Measurements from ENCODE around the gene TTC21B. TPM values are rescaled to one million over a fixed set of nuclear protein-coding genes. Genes with fewer than 3 reads are reported as not detected.

TTC21B gene
- total RNA-seq, 2 experiments from 2014 or later: 15.8 to 16.4 TPM

DNA sequence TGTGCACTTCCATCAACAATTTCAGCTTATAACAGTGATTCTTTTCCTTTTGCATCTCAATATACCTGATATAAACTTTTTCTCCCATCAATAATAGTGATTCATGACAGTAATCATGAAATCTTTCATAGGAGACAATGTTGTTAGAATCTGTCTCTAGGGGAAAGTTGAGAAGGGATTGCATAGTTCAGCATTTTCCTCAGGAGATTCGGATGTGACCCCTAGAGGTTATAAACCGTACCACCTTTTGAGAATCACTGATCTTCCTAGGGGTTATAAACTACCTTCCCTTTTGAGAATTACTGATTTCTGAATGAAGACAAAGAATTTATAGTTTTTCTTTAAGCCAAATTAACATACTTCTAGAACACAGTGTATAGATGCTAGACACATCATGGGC lies 106.6 kb downstream of the TTC21B start:
- DNase-seq (no peak), ATAC-seq (no peak)
- ChIA-PET POLR2A (no interaction called here), CTCF (interaction anchor here (0.8 kb wide), 1 partner anchor 10 kb away, joined by 3 read pairs; no protein-coding TSS in a partner anchor)
- no peaks in the 10 kb centered on the region for H3K4me1 Mint-ChIP-seq (ENCODE audit: low read depth)
- H3K9me3 Mint-ChIP-seq (ENCODE audit: insufficient read depth): peaks cover 1% of the 10 kb centered on the region
- H3K36me3 Mint-ChIP-seq (ENCODE audit: low read depth): no peaks in the 10 kb centered on the region
- H3K27ac Mint-ChIP-seq: no peak overlapping the region
- peaks cover 4% of the 10 kb centered on the region for H3K27me3 Mint-ChIP-seq (ENCODE audit: low read depth)
- no peak overlapping the region for H3K4me3 Mint-ChIP-seq

DNA sequence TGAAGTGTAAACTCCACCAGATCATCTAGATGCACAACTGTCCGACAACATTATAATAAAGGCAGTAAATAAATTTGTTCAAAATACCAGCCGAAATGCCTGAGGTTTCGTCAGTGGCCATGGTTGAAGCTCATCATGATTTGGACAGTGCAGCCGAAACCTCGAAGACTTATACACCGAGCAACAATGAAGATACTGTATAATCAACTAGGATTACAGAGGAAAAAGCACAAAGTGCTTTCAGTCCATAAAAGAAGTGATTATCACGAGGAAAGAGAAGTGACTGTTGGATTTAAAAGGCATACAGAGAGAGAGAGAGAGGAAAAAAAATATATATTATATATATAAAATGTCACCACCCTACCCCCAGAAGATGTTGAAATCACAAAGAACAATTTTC lies 107.5 kb downstream of the TTC21B start:
- DNase-seq (no peak), ATAC-seq (no peak)
- CTCF ChIA-PET: no interaction called here
- no peak overlapping the region for H3K27ac Mint-ChIP-seq
- POLR2A ChIA-PET: no interaction called here
- peaks cover 2% of the 10 kb centered on the region for H3K27me3 Mint-ChIP-seq (ENCODE audit: low read depth)
- no peaks in the 10 kb centered on the region for H3K4me1 Mint-ChIP-seq (ENCODE audit: low read depth)
- no peaks in the 10 kb centered on the region for H3K36me3 Mint-ChIP-seq (ENCODE audit: low read depth)
- H3K4me3 Mint-ChIP-seq: no peak overlapping the region
- H3K9me3 Mint-ChIP-seq (ENCODE audit: insufficient read depth): no peaks in the 10 kb centered on the region

DNA sequence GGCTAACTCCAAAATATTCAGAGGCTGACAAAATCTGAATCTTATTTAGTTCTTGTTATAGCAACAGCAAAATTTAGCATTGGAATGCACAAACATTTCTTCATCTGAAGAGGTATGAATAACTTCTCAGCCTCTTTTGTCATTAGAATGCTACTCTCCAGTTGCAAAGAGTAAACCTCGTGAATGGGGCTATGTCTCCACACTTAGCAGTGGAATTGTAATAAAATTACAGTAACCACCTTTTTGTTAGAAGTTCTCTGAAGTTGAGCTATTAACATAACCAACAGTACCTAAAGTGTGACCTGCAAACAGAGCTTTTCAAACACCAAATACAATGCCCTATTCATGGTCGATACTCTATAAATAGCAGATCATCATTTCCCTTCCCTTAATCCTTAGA lies 109.4 kb downstream of the TTC21B start:
- Mint-ChIP-seq H3K27me3 (ENCODE audit: low read depth) (no peaks in the 10 kb centered on the region), H3K9me3 (ENCODE audit: insufficient read depth) (no peaks in the 10 kb centered on the region), H3K27ac (no peak overlapping the region), H3K36me3 (ENCODE audit: low read depth) (no peaks in the 10 kb centered on the region), H3K4me3 (no peak overlapping the region), H3K4me1 (ENCODE audit: low read depth) (no peaks in the 10 kb centered on the region)
- no peak for DNase-seq
- ChIA-PET POLR2A (no interaction called here), CTCF (interaction anchor here (0.7 kb wide), 1 partner anchor 30 kb away, joined by 3 read pairs; no protein-coding TSS in a partner anchor)
- no peak for ATAC-seq

DNA sequence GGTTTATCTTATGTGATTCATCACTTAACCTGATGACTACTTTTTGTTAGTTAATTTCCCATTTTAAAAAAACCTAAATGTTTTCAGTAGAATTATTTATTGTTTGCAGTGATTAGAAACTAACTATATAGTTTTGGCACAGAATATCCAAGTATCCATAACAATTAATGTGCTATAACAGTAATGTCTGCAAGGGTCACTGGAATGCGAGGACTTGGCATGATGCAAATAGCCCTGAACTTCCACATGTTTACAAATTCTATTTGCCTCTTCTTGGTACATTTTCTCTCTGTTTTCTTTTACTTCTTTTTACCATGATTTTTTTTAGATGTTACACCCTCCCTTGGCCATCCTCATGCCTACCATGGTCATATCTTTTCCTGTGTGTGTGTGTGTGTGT lies 110.2 kb downstream of the TTC21B start:
- Mint-ChIP-seq H3K4me3 (no peak overlapping the region), H3K27ac (no peak overlapping the region), H3K36me3 (ENCODE audit: low read depth) (no peaks in the 10 kb centered on the region), H3K27me3 (ENCODE audit: low read depth) (no peaks in the 10 kb centered on the region), H3K9me3 (ENCODE audit: insufficient read depth) (no peaks in the 10 kb centered on the region), H3K4me1 (ENCODE audit: low read depth) (no peaks in the 10 kb centered on the region)
- ChIA-PET POLR2A (no interaction called here), CTCF (interaction anchor here (0.7 kb wide), 1 partner anchor 30 kb away, joined by 3 read pairs; no protein-coding TSS in a partner anchor)
- no peak for DNase-seq
- no peak for ATAC-seq

DNA sequence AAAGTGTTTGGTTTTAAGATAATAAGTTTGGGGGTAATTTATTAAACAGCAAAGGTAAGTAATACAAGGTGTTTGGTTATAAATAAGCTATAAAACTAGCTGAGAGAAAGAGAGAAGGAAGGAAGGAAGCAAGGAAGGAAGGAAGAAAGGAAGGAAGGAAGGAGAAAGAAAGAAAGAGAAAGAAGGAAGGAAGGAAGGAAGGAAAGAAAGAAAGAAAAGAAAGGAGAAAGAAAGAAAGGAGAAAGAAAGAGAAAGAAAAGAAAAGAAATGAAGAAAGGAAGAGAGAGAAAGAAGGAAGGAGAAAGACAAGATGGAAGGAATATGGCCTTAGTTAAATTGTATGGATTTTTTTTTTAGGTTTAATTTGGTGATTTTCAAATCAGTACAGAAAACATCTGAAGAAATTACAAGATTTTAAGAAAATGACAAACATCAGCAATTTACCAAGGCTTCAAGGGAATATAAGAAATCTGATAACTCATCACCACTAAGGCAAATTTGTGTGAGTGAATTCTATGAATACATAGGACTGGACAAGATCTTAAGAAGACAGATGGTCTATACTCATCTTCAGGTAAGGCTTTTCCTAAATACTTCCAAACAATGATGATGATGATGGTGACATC lies 113.1 kb downstream of the TTC21B start:
- DNase-seq (no peak), ATAC-seq (no peak)
- Mint-ChIP-seq H3K27me3 (ENCODE audit: low read depth) (no peaks in the 10 kb centered on the region), H3K27ac (no peak overlapping the region), H3K4me3 (no peak overlapping the region), H3K36me3 (ENCODE audit: low read depth) (no peaks in the 10 kb centered on the region), H3K9me3 (ENCODE audit: insufficient read depth) (no peaks in the 10 kb centered on the region), H3K4me1 (ENCODE audit: low read depth) (no peaks in the 10 kb centered on the region)
- ChIA-PET CTCF (no interaction called here), POLR2A (no interaction called here)

DNA sequence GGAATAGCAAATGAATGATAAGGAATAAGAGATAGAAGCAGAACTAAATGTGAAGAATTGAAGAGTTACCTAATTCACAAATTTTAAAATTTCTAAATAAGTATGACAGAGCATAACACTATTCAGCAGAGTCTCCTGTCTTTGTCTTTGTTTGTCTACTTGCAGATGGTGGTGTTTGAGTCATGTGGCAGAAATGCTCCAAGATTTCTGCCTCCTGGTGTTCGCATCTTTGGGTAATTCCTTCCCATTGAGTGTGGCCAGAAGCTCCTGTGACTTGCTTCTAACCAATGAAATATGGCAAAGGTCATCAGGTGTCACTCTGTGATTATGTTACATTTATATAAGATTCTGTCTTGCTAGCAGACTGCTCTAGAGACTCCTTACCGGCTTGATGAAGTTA lies 114.0 kb downstream of the TTC21B start:
- CTCF ChIA-PET: no interaction called here
- no peaks in the 10 kb centered on the region for H3K4me1 Mint-ChIP-seq (ENCODE audit: low read depth)
- no peak overlapping the region for H3K4me3 Mint-ChIP-seq
- H3K27me3 Mint-ChIP-seq (ENCODE audit: low read depth): no peaks in the 10 kb centered on the region
- DNase-seq: no peak
- no peak for ATAC-seq
- H3K9me3 Mint-ChIP-seq (ENCODE audit: insufficient read depth): no peaks in the 10 kb centered on the region
- POLR2A ChIA-PET: no interaction called here
- no peak overlapping the region for H3K27ac Mint-ChIP-seq
- H3K36me3 Mint-ChIP-seq (ENCODE audit: low read depth): no peaks in the 10 kb centered on the region

DNA sequence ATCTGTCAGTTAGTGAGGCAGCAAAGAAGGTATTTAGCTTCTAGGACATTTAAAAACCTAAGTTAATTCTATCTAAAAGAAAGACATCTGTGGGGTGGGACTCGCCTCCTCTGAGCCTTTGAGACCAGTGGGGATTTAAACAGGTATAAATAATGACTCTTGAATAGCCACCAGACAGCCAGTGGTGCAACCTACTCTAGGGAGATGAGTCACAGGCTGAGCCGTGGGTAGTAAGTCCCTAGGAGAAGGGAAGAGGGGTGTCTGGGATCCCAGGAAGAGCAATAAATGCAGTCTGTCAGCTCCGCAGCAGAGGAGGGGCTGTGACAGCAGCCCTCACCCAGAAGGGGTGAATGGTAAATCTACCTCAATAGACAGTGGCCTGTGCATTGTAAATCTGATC lies 116.5 kb downstream of the TTC21B start:
- CTCF ChIA-PET: no interaction called here

DNA sequence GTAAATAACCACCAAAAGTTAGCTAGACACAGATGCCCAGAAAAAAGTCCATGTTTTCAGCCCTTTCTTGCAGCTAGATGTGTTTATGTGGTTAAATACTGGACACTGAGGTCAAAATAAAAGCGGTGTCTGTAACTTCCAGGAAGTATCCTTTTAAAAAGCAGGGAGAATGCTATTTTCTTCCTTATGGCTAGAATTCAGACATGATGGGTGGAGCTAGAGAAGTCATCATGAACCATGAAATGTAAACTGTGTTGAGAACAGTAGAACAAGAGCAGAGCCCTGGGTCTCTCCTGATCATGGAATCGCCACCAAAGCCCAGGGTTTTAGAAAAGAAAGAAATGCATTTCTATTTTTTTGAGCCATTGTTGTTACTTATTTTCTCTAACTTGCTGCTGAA lies 118.2 kb downstream of the TTC21B start:
- H3K4me3 Mint-ChIP-seq: no peak overlapping the region
- ChIA-PET POLR2A (no interaction called here), CTCF (no interaction called here)
- DNase-seq (no peak), ATAC-seq (no peak)
- H3K4me1 Mint-ChIP-seq (ENCODE audit: low read depth): no peaks in the 10 kb centered on the region
- H3K9me3 Mint-ChIP-seq (ENCODE audit: insufficient read depth): no peaks in the 10 kb centered on the region
- no peaks in the 10 kb centered on the region for H3K36me3 Mint-ChIP-seq (ENCODE audit: low read depth)
- H3K27me3 Mint-ChIP-seq (ENCODE audit: low read depth): no peaks in the 10 kb centered on the region
- H3K27ac Mint-ChIP-seq: no peak overlapping the region

More for the DNA sequence above, 116.5 kb downstream of the TTC21B start:
- no peak overlapping the region for H3K4me3 Mint-ChIP-seq
- no peak for ATAC-seq
- H3K36me3 Mint-ChIP-seq (ENCODE audit: low read depth): no peaks in the 10 kb centered on the region
- H3K4me1 Mint-ChIP-seq (ENCODE audit: low read depth): no peaks in the 10 kb centered on the region
- no peaks in the 10 kb centered on the region for H3K27me3 Mint-ChIP-seq (ENCODE audit: low read depth)
- DNase-seq: no peak
- H3K9me3 Mint-ChIP-seq (ENCODE audit: insufficient read depth): no peaks in the 10 kb centered on the region
- POLR2A ChIA-PET: no interaction called here
- H3K27ac Mint-ChIP-seq: no peak overlapping the region

DNA sequence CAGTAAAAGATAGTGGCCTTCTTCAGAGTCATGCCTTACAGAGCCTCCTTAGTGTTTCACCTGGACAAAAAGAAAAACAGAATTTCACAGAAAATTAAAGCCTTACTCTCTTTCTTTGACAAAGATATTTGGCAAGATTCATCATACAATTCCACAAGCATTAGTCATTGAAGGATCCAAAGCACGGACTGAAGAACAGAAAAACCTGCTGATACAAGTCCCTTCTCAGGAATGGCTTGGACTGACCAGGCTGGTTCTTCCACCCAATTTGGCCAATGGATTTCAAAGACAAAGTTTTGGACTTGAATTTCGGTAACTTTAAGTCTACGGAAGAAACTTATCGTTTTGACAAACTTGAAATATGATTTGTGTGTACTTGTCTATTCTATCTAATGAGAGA lies 120.4 kb downstream of the TTC21B start:
- no peak for ATAC-seq
- DNase-seq: no peak
- no peak overlapping the region for H3K27ac Mint-ChIP-seq
- H3K27me3 Mint-ChIP-seq (ENCODE audit: low read depth): no peaks in the 10 kb centered on the region
- ChIA-PET POLR2A (no interaction called here), CTCF (no interaction called here)
- no peaks in the 10 kb centered on the region for H3K9me3 Mint-ChIP-seq (ENCODE audit: insufficient read depth)
- H3K4me3 Mint-ChIP-seq: no peak overlapping the region
- H3K4me1 Mint-ChIP-seq (ENCODE audit: low read depth): no peaks in the 10 kb centered on the region
- no peaks in the 10 kb centered on the region for H3K36me3 Mint-ChIP-seq (ENCODE audit: low read depth)

DNA sequence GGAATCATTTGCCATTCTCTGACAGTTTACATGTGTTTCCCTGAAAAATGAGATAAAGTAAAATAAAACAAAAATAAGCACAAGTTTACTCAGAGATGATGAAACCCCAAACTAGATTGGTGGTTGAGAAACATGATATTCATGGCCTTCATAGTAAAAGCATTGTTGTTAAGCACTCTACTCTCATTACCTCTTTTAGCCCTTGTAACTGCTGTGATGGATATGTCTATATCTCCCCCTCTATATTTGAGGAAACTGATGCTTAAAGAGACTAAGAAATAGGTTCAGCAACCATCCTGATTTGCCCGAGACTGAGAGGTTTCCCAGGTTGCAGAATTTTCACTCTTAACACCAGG lies 125.7 kb downstream of the TTC21B start:
- POLR2A ChIA-PET: no interaction called here
- Mint-ChIP-seq H3K9me3 (ENCODE audit: insufficient read depth) (no peaks in the 10 kb centered on the region), H3K4me1 (ENCODE audit: low read depth) (no peaks in the 10 kb centered on the region), H3K27me3 (ENCODE audit: low read depth) (peaks cover 11% of the 10 kb centered on the region), H3K4me3 (no peak overlapping the region), H3K36me3 (ENCODE audit: low read depth) (no peaks in the 10 kb centered on the region), H3K27ac (no peak overlapping the region)
- ATAC-seq: no peak
- CTCF ChIA-PET: no interaction called here
- no peak for DNase-seq

DNA sequence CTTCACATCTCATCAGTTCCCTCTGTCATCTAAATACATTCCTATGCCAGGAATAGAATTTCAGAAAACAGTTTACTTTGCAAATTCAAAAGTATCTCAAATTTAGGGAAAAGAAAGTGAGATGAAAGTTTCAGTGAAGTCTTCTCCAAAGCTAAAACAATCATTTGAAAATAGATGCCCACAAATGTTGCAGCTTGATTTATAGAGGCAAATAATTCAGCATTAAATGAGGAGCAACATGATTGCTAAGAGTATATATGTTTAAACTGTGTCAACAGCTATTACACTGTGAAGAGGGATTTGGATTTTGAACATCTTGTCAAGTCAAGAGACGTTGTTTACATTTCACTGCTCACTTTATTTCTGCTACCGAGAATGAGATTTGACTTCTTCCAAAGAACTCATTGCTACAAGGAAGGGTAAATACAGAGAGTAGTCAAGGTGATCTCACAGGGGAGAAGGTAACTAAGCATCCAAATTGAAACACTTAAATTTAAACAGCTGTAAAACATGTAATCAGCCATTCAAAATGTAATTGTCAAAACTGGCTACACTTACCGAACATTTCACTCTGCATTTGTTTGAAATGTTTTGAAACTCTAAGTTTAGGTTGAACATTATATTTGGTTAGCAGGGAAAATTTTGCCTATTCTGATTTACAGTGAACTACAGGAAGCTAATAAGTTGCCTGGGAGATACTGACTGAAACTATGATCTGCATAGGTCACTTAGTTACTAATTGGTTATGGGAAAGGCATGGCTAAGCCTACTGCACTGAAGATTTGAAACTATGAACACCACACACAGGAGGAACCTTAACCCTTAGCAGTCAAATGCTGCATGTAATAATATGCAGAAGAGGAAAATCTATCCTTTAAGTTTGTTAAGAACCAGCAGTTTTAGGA lies 126.3 kb downstream of the TTC21B start:
- no peak for DNase-seq

DNA sequence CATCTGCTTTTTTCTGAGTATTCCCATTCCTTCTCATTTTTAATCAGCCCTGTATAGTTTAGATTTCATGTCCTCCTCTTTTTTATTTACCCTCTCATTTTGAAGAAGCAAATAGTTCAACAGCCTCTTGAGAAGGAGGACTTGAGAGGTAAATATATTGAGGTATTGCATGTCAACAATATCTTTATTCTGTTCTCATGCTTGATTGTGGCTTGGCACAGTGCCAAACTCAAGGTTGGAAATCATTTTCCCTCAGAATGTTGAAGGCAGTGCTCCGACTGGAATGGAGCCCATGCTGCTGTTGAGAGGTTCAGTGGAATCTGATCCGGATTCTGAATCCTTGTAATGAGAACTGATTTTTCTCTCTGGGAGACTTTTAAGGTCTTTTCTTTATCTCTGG lies 128.5 kb downstream of the TTC21B start:
- POLR2A ChIA-PET: no interaction called here
- no peak overlapping the region for H3K4me3 Mint-ChIP-seq
- no peak overlapping the region for H3K27ac Mint-ChIP-seq
- no peak for ATAC-seq
- H3K4me1 Mint-ChIP-seq (ENCODE audit: low read depth): no peaks in the 10 kb centered on the region
- H3K36me3 Mint-ChIP-seq (ENCODE audit: low read depth): no peaks in the 10 kb centered on the region
- H3K9me3 Mint-ChIP-seq (ENCODE audit: insufficient read depth): no peaks in the 10 kb centered on the region
- DNase-seq: no peak
- peaks cover 18% of the 10 kb centered on the region for H3K27me3 Mint-ChIP-seq (ENCODE audit: low read depth)
- CTCF ChIA-PET: no interaction called here

More for the DNA sequence above, 126.3 kb downstream of the TTC21B start:
- ChIA-PET POLR2A (no interaction called here), CTCF (no interaction called here)
- no peaks in the 10 kb centered on the region for H3K36me3 Mint-ChIP-seq (ENCODE audit: low read depth)
- no peak overlapping the region for H3K27ac Mint-ChIP-seq
- no peak for ATAC-seq
- H3K9me3 Mint-ChIP-seq (ENCODE audit: insufficient read depth): no peaks in the 10 kb centered on the region
- peaks cover 15% of the 10 kb centered on the region for H3K27me3 Mint-ChIP-seq (ENCODE audit: low read depth)
- no peak overlapping the region for H3K4me3 Mint-ChIP-seq
- no peaks in the 10 kb centered on the region for H3K4me1 Mint-ChIP-seq (ENCODE audit: low read depth)
